GM12872 (cell line): Measurements from ENCODE around the gene CYP4F11.

Source experiments
- CTCF ChIP-seq: IDR thresholded peaks from 3 replicates; pipeline ENCODE4 v1.5.1; 2011; ENCODE audit warnings: low read depth, mild to moderate bottlenecking, low read length, moderate library complexity; ENCODE audit not compliant: insufficient read depth

CYP4F11 gene

DNA sequence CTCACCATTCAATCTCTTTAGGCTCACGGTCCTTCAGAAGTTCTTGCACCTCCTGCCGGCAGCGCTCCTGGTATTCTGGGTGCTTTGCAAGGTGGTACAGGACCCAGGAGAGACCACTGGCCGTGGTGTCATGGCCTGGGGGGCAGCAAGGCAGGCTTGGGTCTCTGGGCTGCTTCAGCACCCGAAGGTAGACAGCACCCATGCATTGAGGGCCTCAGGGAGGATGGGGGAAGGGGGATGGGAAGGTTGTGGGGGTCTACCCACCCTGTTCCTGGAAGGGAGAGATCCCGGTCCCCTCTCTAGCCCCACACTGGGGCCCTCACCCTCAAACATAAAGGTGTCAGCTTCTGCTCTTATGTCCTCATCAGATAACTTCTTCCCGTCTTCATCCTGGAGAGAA, 48.4 kb downstream of the CYP4F11 start:
- TF ChIP-seq CTCF, result no peak

GRCh38 chr19:15885167-15885566, 49.2 kb downstream of the CYP4F11 start:
- TF ChIP-seq CTCF, result no peak

DNA sequence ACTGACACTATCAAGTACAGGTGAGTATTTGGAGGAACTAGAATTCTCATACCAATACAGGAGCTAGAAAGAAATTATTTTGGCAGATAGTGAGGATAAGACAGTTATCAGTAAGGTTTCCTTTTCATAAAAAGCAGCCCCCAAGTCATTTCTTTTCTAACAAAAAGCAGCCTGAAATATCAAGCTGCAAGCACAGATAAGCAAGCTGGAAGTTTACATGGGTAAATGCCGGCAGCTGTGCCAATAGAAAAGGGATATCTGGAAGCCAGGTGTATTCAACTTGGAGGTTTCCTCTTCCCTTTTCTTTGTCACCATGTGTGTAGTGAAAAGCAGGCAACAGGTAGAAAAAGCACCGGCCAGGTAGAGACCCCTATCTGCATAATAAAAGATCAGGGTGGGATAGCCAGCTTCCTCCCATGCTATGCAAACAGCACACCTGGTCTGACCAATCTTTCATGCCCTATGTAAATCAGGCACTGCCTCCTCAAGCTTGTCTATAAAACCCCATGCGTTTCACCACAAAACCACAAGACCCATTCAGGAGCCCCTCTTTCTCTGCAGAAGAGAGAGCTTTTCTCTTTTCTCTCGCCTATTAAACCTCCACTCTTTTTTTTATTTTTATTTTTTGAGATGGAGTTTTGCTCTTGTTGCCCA, 59.4 kb downstream of the CYP4F11 start:
- no peak for TF ChIP-seq CTCF

GRCh38 chr19:15871570-15871969, 62.8 kb downstream of the CYP4F11 start:
- TF ChIP-seq CTCF, result no peak

DNA sequence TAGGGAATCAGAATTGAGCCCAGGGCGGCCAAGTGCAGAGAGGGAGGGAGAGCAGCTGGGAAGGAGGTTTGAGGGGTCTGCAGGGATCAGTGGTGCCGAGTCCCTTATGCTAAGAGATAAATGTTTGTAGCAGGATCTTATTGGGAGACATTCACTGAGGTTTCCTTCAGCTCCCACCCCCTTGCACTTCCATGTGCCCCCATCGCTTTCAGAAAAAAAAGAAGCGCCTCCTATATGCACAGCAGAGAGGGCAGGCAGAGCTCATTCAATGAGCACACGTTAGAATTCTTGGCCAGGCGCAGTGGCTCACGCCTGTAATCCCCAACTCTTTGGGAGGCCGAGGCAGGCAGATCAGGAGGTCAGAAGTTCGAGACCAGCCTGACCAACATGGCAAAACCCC, 64.5 kb downstream of the CYP4F11 start:
- TF ChIP-seq CTCF, result no peak

GRCh38 chr19:15869109-15869555, 65.2 kb downstream of the CYP4F11 start:
- peak; percentile 71 for TF ChIP-seq CTCF

GRCh38 chr19:15866636-15867035, 67.7 kb downstream of the CYP4F11 start:
- no peak for TF ChIP-seq CTCF
